Measurements from ENCODE around the gene HAT1.

DNA sequence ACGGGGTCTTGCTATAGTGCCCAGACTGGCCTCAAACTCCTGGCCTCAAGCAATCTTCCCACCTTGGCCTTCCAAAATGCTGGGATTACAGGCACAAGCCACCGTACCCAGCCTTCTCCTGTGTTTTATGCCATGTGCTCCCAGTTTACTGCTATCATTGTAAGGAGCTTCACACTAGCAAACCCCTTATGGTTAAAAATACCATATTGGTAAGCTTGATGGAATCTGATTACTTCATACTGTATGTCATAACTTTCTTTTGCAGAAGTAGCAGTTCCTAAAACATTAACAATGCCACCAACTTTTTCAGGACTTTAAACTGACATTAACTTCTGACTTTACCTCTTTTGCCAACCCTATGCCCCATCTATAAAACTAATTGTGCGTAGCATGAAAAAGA, 36.2 kb downstream of the HAT1 start:
- TF ChIP-seq, protein P1, sequence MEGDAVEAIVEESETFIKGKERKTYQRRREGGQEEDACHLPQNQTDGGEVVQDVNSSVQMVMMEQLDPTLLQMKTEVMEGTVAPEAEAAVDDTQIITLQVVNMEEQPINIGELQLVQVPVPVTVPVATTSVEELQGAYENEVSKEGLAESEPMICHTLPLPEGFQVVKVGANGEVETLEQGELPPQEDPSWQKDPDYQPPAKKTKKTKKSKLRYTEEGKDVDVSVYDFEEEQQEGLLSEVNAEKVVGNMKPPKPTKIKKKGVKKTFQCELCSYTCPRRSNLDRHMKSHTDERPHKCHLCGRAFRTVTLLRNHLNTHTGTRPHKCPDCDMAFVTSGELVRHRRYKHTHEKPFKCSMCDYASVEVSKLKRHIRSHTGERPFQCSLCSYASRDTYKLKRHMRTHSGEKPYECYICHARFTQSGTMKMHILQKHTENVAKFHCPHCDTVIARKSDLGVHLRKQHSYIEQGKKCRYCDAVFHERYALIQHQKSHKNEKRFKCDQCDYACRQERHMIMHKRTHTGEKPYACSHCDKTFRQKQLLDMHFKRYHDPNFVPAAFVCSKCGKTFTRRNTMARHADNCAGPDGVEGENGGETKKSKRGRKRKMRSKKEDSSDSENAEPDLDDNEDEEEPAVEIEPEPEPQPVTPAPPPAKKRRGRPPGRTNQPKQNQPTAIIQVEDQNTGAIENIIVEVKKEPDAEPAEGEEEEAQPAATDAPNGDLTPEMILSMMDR (conservative IDR thresholded peaks at IDR 0.05; ENCODE audit: low read depth, low read length) = no peak
- TF ChIP-seq EZH2 (IDR thresholded peaks at IDR 0.05; ENCODE audit: low read length, unreplicated experiment) = no peak
- no peak for TF ChIP-seq EZH2phosphoT487 (IDR thresholded peaks at IDR 0.05; ENCODE audit: borderline replicate concordance, low read length)

Data from PC-3 (cell line).